GM10248 (cell line): ENCODE measurements around the gene MICAL3.

ENCODE experiments used
- CTCF ChIA-PET: fragments of 300-600 bp; sonication (Branson Sonifier 250); formaldehyde crosslinking; extraction: SDS; loops from one replicate; lab custom pipeline; 2021; ENCODE audit warnings: antibody characterized with exemption; lab: Yijun Ruan, JAX
- POLR2A ChIA-PET: fragments of 350-650 bp; sonication (Branson Sonifier 250); formaldehyde crosslinking; extraction: SDS; loops from one replicate; lab custom pipeline; 2020; ENCODE audit warnings: antibody characterized with exemption; lab: Yijun Ruan, JAX
- DNase-seq: peaks from one replicate; pipeline ENCODE4 v3.0.0; 2012; ENCODE audit errors: extremely low spot score
- TF ChIP-seq, protein P1 (sequence below): IDR thresholded peaks from 2 replicates; pipeline ENCODE4 v1.5.1; 2012; ENCODE audit warnings: mild to moderate bottlenecking, low read depth; ENCODE audit errors: extremely low read depth, missing control alignments, control extremely low read depth

The MICAL3 gene

DNA sequence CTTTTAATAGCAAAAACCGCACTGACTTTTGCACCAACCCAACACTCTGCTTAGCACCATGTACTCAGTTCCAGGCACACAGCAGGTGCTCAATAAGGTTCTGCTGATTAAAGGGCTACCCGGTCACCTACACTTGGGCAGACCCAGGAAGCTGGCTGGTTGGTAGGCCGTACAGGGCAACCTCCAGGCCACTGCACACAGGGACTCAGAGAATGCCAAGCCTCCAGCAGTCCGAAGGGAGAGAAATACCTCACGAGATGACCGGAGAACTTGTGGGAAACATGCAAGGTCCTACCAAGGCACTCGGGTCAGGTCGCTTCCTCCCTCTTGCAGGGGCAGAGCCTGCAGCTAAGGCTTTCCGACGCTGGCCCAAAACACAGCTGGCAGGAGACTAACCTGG lies 109.2 kb downstream of the MICAL3 start:
- CTCF ChIA-PET, result interaction anchor here (0.8 to 1.7 kb wide), 2 partner anchors 16 to 161 kb away, joined by 3 to 6 read pairs; no protein-coding TSS in a partner anchor
- DNase-seq, result no peak
- TF ChIP-seq, protein P1, sequence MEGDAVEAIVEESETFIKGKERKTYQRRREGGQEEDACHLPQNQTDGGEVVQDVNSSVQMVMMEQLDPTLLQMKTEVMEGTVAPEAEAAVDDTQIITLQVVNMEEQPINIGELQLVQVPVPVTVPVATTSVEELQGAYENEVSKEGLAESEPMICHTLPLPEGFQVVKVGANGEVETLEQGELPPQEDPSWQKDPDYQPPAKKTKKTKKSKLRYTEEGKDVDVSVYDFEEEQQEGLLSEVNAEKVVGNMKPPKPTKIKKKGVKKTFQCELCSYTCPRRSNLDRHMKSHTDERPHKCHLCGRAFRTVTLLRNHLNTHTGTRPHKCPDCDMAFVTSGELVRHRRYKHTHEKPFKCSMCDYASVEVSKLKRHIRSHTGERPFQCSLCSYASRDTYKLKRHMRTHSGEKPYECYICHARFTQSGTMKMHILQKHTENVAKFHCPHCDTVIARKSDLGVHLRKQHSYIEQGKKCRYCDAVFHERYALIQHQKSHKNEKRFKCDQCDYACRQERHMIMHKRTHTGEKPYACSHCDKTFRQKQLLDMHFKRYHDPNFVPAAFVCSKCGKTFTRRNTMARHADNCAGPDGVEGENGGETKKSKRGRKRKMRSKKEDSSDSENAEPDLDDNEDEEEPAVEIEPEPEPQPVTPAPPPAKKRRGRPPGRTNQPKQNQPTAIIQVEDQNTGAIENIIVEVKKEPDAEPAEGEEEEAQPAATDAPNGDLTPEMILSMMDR, result no peak
- POLR2A ChIA-PET, result no interaction called here

DNA sequence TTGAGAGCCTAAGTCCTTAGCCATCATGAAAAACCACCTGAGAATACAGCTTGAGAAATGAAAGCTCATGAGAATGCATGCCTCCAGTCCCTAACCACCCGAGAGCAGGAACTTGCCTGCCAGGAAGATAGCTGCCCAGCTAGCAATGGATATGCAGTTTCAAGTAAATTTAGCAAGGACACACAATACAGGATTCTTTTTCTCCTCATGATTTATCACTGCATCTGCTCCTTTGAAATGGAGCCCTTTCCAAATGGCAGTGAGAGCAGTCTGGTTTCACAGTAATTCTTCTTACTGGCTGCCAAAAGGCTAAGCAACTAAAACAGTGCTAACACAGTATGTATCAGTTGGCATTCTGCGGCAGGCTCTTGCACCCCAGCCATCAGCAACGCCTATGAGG lies 109.9 kb downstream of the MICAL3 start:
- CTCF ChIA-PET, result interaction anchor here (0.9 to 1.7 kb wide), 2 partner anchors 82 to 161 kb away, joined by 3 to 6 read pairs; no protein-coding TSS in a partner anchor
- POLR2A ChIA-PET, result no interaction called here
- no peak for DNase-seq
- TF ChIP-seq, protein P1, result no peak

DNA sequence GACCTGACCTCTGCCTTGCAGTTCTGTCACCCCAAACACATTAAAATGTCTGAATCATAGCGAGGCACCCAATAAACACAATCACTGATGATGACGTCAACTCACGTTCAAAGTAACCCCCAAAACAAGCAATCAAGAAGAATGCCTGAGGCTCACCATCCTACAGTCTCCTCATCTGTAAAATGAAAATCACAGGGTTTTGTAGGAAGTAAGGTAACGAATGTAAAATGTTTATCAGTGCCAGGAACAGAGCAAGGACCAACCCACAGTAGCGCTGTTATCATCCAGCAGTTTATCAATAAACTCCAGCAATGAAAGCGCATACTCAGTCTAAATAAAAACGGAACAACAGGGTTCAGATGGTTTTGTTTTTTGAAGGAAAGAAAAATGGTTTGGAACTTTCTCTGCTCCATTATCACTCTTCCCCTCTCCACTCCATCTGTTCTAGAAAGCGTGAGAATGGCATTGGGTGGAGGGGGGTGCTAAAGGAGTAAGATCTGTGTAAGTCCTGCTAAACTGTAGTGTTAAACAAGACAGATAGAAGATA lies 110.5 kb downstream of the MICAL3 start:
- ChIA-PET CTCF (interaction anchor here (0.9 kb wide), 1 partner anchor 83 kb away, joined by 3 read pairs; no protein-coding TSS in a partner anchor), POLR2A (no interaction called here)
- no peak for DNase-seq
- TF ChIP-seq, protein P1, result no peak

DNA sequence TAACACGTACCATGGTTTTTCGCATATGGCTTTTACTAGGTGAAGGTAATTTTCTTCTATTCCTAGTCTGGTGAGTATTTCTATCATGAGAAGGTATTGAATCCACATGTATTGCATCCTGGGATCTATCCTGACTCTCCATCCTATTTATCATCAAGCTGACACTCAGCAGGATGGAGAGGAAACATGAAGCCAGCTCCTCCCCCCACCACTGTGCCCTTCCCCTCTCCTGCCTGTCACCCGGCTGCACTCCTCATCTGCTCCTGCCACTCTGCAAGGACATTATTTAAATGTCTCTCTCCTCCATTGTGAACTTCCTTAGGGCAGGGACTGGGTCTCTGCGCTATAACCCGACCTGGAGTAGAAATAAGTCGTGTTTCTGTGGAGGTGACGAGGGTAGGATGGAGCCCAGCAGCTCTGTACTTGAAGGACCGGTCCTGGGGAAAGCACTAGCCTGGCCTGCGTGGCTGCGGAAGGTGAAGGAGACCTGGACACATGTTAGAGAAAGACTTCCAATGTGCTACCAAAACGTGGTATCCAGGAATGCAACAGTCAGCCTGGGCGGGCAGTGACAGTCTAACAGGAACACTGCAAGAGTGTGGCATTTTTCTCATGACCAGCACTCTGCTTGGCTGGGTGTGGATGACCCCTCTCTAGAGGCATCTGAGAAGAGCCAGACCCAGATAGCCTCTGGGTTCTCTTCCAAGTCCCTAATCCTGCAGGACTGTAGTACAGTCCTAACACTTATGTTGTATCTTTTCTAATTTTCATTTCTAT lies 111.2 kb downstream of the MICAL3 start:
- ChIA-PET CTCF (no interaction called here), POLR2A (no interaction called here)
- no peak for DNase-seq
- TF ChIP-seq, protein P1, result no peak

DNA sequence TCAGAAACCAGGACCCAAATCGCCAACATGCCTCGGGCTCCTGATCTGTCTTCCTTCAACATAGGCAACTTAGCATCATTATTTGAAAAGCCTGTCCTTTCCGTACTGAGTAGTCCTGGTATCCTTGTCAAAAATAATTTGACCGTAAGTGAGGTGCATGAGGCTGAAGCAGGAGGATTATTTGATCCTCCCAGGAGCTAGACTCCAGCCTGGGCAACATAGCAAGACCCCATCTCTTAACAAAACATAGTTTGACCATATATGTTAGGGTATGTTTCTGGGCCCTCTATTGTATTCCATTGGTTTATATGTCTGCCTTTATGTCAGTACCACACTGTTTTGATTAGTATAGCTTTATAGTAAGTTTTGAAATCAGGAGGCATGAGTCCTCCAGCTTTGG lies 112.5 kb downstream of the MICAL3 start:
- DNase-seq, result no peak
- TF ChIP-seq, protein P1, result no peak
- POLR2A ChIA-PET, result no interaction called here
- CTCF ChIA-PET, result interaction anchor here (0.9 to 2.3 kb wide), 2 partner anchors 151 to 164 kb away, joined by 3 to 14 read pairs; no protein-coding TSS in a partner anchor

DNA sequence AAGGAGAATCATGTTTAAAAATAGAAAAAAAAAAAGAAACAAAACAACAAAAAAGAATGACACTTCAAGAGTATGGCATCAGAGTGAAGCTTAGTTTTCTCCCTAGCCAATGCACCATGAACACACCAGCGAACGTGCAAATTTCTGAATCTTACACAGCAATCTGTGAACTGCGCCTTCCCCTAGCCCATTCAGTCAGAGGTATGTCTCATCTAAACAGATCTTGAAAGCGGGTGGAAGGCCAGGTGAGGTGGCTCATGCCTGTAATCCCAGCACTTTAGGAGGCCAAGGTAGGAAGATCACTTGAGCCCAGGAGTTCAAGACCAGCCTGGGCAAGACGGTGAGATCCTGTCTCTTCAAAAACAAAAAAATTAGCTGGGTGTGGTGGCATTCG lies 113.1 kb downstream of the MICAL3 start:
- ChIA-PET CTCF (interaction anchor here (0.8 to 2.3 kb wide), 3 partner anchors 21 to 165 kb away, joined by 3 to 14 read pairs (median 3); no protein-coding TSS in a partner anchor), POLR2A (interaction anchor here (0.6 kb wide), 1 partner anchor 86 kb away, joined by 6 read pairs; no protein-coding TSS in a partner anchor)
- TF ChIP-seq, protein P1, result no peak
- no peak for DNase-seq
